Naive thymus-derived CD8-positive, alpha-beta T cell (primary cell): ENCODE results near the gene FAM20C. TPM values are rescaled to one million over a fixed set of nuclear protein-coding genes. Genes with fewer than 3 reads are reported as not detected.
A peak's percentile ranks its signal among the peaks of the same experiment; 100 is the strongest.

ENCODE experiments used
- ATAC-seq, 2 donors: fragments of 150-1000 bp; cut with Tn5 transposase in 1 of 2; sonication (Bioruptor Pico), chemical (Tn5 transposase) in 1 of 2; 1 replicate in 1 of 2; 2 replicates in 1 of 2; pipeline ENCODE4 v1.10.0; 2021; ENCODE audit warnings: mild to moderate bottlenecking in 2 of 2, moderate library complexity in 2 of 2
- POLR2A ChIA-PET: fragments of 350-600 bp; sonication (Branson Sonifier 250); formaldehyde crosslinking; loops from one replicate; lab custom pipeline; 2021; ENCODE audit warnings: antibody characterized with exemption; lab: Charles Lee
- DNase-seq, 10 donors: peaks; one replicate each; pipeline versions ENCODE4 v3.0.0 to v3.0.0-alpha.2; 2020 to 2022
- H3K27ac Mint-ChIP-seq, 10 donors: one replicate each; pipeline ENCODE4 v1.8.0; 2020 to 2022; ENCODE audit warnings: mild to moderate bottlenecking in 10 of 10, mixed read lengths in 10 of 10, moderate library complexity in 4 of 10, inconsistent platforms in 1 of 10
- H3K27me3 Mint-ChIP-seq, 5 donors: one replicate each; pipeline ENCODE4 v1.8.0; 2021 to 2022; ENCODE audit warnings: mixed read lengths in 5 of 5
- H3K36me3 Mint-ChIP-seq, 3 donors: one replicate each; pipeline ENCODE4 v1.8.0; 2020 to 2022; ENCODE audit warnings: mixed read lengths in 3 of 3, mild to moderate bottlenecking in 2 of 3, inconsistent platforms in 1 of 3
- H3K4me1 Mint-ChIP-seq, 4 donors: one replicate each; pipeline ENCODE4 v1.8.0; 2021 to 2022; ENCODE audit warnings: mixed read lengths in 4 of 4
- H3K4me3 Mint-ChIP-seq, 10 donors: one replicate each; pipeline ENCODE4 v1.8.0; 2020 to 2022; ENCODE audit warnings: mild to moderate bottlenecking in 10 of 10, mixed read lengths in 10 of 10, moderate library complexity in 6 of 10, inconsistent platforms in 1 of 10
- H3K9me3 Mint-ChIP-seq, 9 donors: one replicate each; pipeline ENCODE4 v1.8.0; 2020 to 2022; ENCODE audit warnings: mixed read lengths in 9 of 9, mild to moderate bottlenecking in 3 of 9, inconsistent platforms in 1 of 9, moderate library complexity in 1 of 9
- polyA plus RNA-seq, 3 donors: library from polyadenylated mRNA; unstranded; fragments of 300-500 nt; fragmentation: Illumina TruSeq; gene quantifications; one replicate each; pipeline ENCODE4 v1.2.3, GENCODE V29; 2021
- total RNA-seq, 8 experiments: library from RNA in 2 of 8; stranded (reverse) in 2 of 8; gene quantifications; one replicate each; pipeline ENCODE4 v1.2.3 and lab custom pipeline; 2021 to 2026

The FAM20C gene
- total and polyA plus RNA-seq, 5 experiments from 2014 or later, result 0.60 to 0.66 TPM; not detected in 3

GRCh38 chr7:213324-213993, 21.1 kb downstream of the FAM20C start:
- ATAC-seq (no peak), DNase-seq (no peak)
- Mint-ChIP-seq H3K9me3 (no peaks in the 10 kb centered on the region), H3K4me3 (no peak overlapping the region), H3K4me1 (no peaks in the 10 kb centered on the region), H3K36me3 (no peaks in the 10 kb centered on the region), H3K27ac (no peak overlapping the region), H3K27me3 (peaks cover 0 to 6% (median 0%) of the 10 kb centered on the region in 5 donors)
- POLR2A ChIA-PET, result no interaction called here

- no peak overlapping the region for H3K27ac Mint-ChIP-seq
- no peak overlapping the region for H3K4me3 Mint-ChIP-seq
- peaks cover 0 to 8% (median 0%) of the 10 kb centered on the region in 5 donors for H3K27me3 Mint-ChIP-seq
- no peaks in the 10 kb centered on the region for H3K4me1 Mint-ChIP-seq
- ATAC-seq (no peak), DNase-seq (no peak)
- no peaks in the 10 kb centered on the region for H3K9me3 Mint-ChIP-seq
- H3K36me3 Mint-ChIP-seq, result no peaks in the 10 kb centered on the region
- POLR2A ChIA-PET, result interaction anchor here (0.7 kb wide), 1 partner anchor 36 kb away, joined by 5 read pairs; no protein-coding TSS in a partner anchor
These were observed 22.2 kb downstream of the FAM20C start for GRCh38 chr7:214410-215212.

GRCh38 chr7:216360-217300, 24.3 kb downstream of the FAM20C start:
- ATAC-seq (no peak), DNase-seq (no peak)
- no peak overlapping the region for H3K27ac Mint-ChIP-seq
- H3K27me3 Mint-ChIP-seq, result peaks cover 0 to 12% (median 0%) of the 10 kb centered on the region in 5 donors
- H3K9me3 Mint-ChIP-seq, result no peaks in the 10 kb centered on the region
- no peaks in the 10 kb centered on the region for H3K36me3 Mint-ChIP-seq
- H3K4me3 Mint-ChIP-seq, result no peak overlapping the region
- no peaks in the 10 kb centered on the region for H3K4me1 Mint-ChIP-seq
- POLR2A ChIA-PET, result no interaction called here

GRCh38 chr7:217781-218180, 25.4 kb downstream of the FAM20C start:
- POLR2A ChIA-PET, result no interaction called here
- Mint-ChIP-seq H3K36me3 (no peaks in the 10 kb centered on the region), H3K4me3 (no peak overlapping the region), H3K27me3 (peaks cover 0 to 12% (median 0%) of the 10 kb centered on the region in 5 donors), H3K4me1 (no peaks in the 10 kb centered on the region), H3K27ac (peak overlapping the region in 2 of 10 donors; percentile 29 to 34), H3K9me3 (no peaks in the 10 kb centered on the region)
- DNase-seq, result no peak
- ATAC-seq, result no peak

DNA sequence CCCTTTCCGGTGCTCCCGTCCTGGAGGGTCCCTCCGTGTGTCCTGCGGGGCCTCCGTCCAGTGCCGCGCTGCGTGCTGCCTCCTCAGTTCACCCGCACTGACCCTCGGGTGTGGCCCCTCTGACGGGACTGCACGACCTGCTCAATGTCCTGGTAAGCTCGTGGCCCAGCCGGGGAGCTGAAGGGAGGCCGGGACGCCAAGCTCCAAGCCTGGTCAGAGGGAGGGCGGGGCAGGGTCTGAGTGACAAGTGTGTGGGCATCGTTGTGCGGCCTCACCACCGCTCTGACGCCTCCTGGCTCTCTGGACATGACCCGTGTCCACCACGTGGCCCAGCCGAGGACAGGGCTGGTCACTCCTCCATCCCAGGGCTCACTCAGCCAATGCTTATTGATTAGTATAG, 25.9 kb downstream of the FAM20C start:
- Mint-ChIP-seq H3K36me3 (no peaks in the 10 kb centered on the region), H3K27me3 (peaks cover 0 to 12% (median 0%) of the 10 kb centered on the region in 5 donors), H3K4me1 (no peaks in the 10 kb centered on the region), H3K4me3 (no peak overlapping the region), H3K9me3 (no peaks in the 10 kb centered on the region), H3K27ac (no peak overlapping the region)
- POLR2A ChIA-PET, result no interaction called here
- DNase-seq (no peak), ATAC-seq (no peak)

DNA sequence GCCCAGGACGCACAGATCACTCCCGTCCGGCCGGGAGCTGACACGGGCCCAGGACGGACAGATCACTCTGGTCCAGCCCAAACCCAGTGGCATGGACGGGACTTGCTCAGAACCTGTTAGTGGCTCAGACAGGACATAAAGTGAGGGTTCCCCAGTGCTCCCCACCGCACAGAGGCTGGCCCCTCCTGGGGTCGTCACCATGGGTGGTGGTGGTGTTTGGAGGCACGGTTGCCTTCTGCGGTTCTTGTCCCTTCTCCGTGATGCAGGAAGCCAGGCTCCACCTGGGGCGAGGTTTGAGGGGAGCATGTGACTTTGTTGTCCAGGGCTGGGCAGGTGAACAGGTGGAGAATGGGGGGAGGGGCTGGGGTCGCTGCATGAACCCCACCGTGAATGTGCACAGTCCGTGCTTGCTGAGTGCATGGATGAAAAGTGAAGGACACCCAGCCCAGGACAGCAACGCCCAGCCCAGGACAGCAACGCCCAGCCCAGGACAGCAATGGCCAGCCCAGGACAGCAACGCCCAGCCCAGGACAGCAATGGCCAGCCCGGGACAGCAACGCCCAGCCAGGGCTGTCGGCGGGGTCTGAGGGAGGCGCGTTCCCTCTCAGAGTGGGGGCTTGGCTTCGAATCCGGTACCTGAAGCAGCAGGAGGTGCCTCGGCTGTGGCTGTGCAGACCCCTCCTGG, 26.7 kb downstream of the FAM20C start:
- no peaks in the 10 kb centered on the region for H3K4me1 Mint-ChIP-seq
- POLR2A ChIA-PET, result no interaction called here
- H3K27ac Mint-ChIP-seq, result no peak overlapping the region
- H3K36me3 Mint-ChIP-seq, result no peaks in the 10 kb centered on the region
- peaks cover 0 to 12% (median 0%) of the 10 kb centered on the region in 5 donors for H3K27me3 Mint-ChIP-seq
- ATAC-seq (no peak), DNase-seq (no peak)
- H3K9me3 Mint-ChIP-seq, result no peaks in the 10 kb centered on the region
- no peak overlapping the region for H3K4me3 Mint-ChIP-seq

- POLR2A ChIA-PET, result no interaction called here
- H3K4me1 Mint-ChIP-seq, result no peaks in the 10 kb centered on the region
These were observed 27.3 kb downstream of the FAM20C start for GRCh38 chr7:219581-220150.

DNA sequence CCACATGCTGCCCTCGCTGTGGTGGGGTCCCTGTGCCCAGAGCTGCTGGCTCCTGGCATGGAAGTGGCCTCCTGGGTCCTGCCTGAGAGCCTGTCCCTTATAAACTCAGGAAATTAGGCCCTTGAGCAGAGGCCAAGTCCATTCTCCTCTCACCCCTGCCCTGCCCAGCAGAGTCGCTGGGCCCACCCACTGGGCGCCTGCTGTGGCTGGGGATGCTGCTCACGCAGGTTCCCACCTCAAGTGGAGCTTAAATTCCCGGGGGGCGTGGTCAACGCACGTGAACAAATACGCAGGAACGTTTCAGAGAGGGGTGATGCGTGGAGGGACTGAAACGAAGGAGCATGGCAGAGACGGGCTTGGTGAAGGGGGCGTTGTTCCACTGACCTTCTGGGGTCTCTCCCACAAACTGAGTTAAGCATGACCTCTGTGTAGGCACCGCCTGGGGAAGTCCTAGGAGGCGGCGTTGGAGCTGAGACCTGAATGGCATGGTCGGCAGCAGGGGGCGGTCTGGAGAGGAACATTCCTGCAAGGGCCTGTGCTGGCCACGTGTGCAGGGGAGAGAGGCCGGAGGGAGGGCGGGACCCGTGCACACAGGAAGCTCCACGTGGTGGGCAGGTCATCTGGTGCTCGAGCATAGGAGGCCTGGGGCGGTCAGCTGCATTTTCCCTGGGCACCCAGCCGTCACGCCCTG, 27.9 kb downstream of the FAM20C start:
- Mint-ChIP-seq H3K4me1 (no peaks in the 10 kb centered on the region), H3K27me3 (peaks cover 0 to 11% (median 0%) of the 10 kb centered on the region in 5 donors), H3K27ac (no peak overlapping the region), H3K36me3 (no peaks in the 10 kb centered on the region), H3K4me3 (no peak overlapping the region), H3K9me3 (no peaks in the 10 kb centered on the region)
- POLR2A ChIA-PET, result no interaction called here
- no peak for ATAC-seq
- no peak for DNase-seq

More at GRCh38 chr7:219581-220150, 27.3 kb downstream of the FAM20C start:
- H3K4me3 Mint-ChIP-seq, result no peak overlapping the region
- no peak overlapping the region for H3K27ac Mint-ChIP-seq
- H3K36me3 Mint-ChIP-seq, result no peaks in the 10 kb centered on the region
- DNase-seq (no peak), ATAC-seq (no peak)
- no peaks in the 10 kb centered on the region for H3K9me3 Mint-ChIP-seq
- H3K27me3 Mint-ChIP-seq, result peaks cover 0 to 11% (median 0%) of the 10 kb centered on the region in 5 donors

DNA sequence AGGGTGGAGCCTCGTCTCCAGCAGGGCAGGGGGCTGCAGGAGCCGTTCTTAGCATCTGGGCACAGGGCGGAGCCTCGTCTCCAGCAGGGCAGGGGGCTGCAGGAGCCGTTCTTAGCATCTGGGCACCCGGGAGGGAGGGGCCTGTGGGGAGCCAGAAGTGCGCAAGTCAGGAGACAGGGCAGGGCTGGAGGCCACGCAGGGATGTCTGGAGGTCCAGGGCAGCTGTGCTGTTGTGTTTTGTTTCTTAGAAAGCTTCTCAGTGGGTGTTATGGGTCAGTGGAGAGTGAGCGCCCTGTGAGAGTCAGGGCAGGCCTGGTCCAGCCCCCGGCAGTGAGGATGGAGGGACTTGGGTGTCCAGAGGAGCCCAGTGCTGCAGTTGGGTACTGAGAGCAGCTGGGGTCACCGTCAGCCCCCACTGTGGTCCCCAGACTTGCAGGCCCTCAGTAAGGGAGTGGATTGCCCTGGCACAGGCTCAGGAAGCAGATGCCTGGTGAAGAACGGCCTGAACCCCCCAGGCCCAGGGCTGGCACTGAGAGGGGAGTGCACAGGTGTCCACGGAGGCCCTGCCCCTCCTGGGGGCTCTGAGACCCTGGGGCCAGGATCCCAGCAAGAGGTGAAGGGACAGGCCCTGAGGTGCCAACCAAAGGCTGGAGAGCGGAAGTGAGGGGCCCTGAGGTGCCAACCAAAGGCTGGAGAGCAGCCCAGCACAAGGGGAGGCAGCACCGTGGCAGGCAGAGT, 29.8 kb downstream of the FAM20C start:
- DNase-seq, result no peak
- Mint-ChIP-seq H3K4me3 (no peak overlapping the region), H3K27me3 (peaks cover 0 to 11% (median 0%) of the 10 kb centered on the region in 5 donors), H3K36me3 (no peaks in the 10 kb centered on the region), H3K9me3 (no peaks in the 10 kb centered on the region), H3K27ac (no peak overlapping the region), H3K4me1 (no peaks in the 10 kb centered on the region)
- POLR2A ChIA-PET, result no interaction called here
- no peak for ATAC-seq

DNA sequence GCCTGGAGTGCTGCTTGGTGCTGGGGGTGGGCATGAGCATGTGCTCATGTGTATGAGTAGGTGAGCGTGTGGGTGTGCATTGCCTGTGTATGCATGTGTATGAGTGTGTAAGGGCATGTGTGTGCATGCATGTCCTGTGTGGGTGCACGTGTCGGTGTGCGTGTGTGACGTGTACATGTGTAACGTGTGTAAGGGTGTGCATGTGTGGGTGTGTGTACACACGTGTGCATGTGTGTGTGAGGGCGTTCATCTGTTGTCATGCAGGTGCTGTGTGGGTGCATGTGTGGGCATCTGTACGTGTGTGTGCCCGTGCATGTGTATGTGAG, 30.3 kb downstream of the FAM20C start:
- POLR2A ChIA-PET, result no interaction called here
- no peak for DNase-seq
- no peak for ATAC-seq
- Mint-ChIP-seq H3K4me1 (no peaks in the 10 kb centered on the region), H3K9me3 (no peaks in the 10 kb centered on the region), H3K27me3 (peaks cover 0 to 8% (median 0%) of the 10 kb centered on the region in 5 donors), H3K36me3 (no peaks in the 10 kb centered on the region), H3K4me3 (no peak overlapping the region), H3K27ac (no peak overlapping the region)

DNA sequence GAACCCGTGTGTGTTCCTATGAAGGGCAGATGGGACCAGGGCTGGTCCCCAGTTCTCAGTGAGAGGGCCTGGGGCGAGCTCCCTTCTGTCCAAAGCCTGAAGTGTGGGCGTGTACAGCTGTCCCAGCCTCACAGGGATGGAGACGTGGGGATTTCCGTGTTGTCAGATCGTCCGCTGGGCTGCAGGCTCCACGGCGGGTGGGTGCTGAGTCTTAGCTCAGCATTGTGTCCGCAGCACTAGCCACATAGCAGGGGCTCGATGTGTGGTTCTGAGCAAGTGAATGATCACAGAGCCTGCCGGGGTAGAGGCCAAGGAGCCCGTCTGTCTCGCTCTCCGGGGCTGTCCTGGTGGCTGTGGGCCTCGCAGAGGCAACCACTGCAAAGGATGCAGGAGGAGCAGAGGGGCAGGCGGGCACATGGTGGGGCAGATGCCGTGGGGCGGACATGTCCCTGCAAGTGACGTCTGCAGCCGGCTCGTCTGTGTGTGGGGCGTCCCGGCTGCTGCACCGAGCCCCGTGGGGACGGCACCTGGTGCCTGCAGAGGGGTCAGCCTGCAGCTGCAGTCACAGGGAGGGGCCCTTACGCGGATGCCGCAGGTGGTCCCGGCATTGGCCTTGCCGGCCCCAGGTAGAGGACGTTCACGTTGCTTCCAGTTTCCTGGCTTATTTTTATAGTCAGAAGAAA, 30.9 kb downstream of the FAM20C start:
- Mint-ChIP-seq H3K9me3 (no peaks in the 10 kb centered on the region), H3K4me1 (no peaks in the 10 kb centered on the region), H3K36me3 (no peaks in the 10 kb centered on the region), H3K27ac (no peak overlapping the region), H3K27me3 (peaks cover 0 to 6% (median 0%) of the 10 kb centered on the region in 5 donors), H3K4me3 (no peak overlapping the region)
- ATAC-seq (no peak), DNase-seq (no peak)
- POLR2A ChIA-PET, result no interaction called here
